Trophoblast cell (in vitro differentiated cells and primary cell): ENCODE results near the gene PRPS2.

Experiments
- DNase-seq, 2 donors: peaks; one replicate each; pipeline ENCODE4 v3.0.0-alpha.2; 2016
- H2AFZ ChIP-seq: 2 replicates; pipeline ENCODE4 v1.6.1; 2013; ENCODE audit warnings: low read length, moderate library complexity, mild to moderate bottlenecking; ENCODE audit not compliant: insufficient read depth, poor library complexity
- H2AK5ac ChIP-seq: 2 replicates; pipeline ENCODE4 v1.6.1; 2013; ENCODE audit warnings: mild to moderate bottlenecking, low read length
- H2BK120ac ChIP-seq: 2 replicates; pipeline ENCODE4 v1.6.1; 2013; ENCODE audit warnings: low read length, mild to moderate bottlenecking, moderate library complexity; ENCODE audit not compliant: insufficient read depth, poor library complexity
- H2BK12ac ChIP-seq: 2 replicates; pipeline ENCODE4 v1.6.1; 2013; ENCODE audit warnings: mild to moderate bottlenecking, low read length, moderate library complexity
- H2BK5ac ChIP-seq: 2 replicates; pipeline ENCODE4 v1.6.1; 2013; ENCODE audit warnings: low read length, low read depth, moderate library complexity, mild to moderate bottlenecking; ENCODE audit not compliant: poor library complexity
- H3K14ac ChIP-seq: 2 replicates; pipeline ENCODE4 v1.6.1; 2013; ENCODE audit warnings: mild to moderate bottlenecking, low read length
- H3K18ac ChIP-seq: 2 replicates; pipeline ENCODE4 v1.6.1; 2013; ENCODE audit warnings: mild to moderate bottlenecking, low read length
- H3K23ac ChIP-seq: 2 replicates; pipeline ENCODE4 v1.6.1; 2013; ENCODE audit warnings: low read length
- H3K27ac ChIP-seq: 2 replicates; pipeline ENCODE4 v1.5.1; 2013; ENCODE audit warnings: low read depth, mild to moderate bottlenecking, inconsistent platforms, low read length, moderate library complexity
- H3K27me3 ChIP-seq: 2 replicates; pipeline ENCODE4 v1.6.1; 2013; ENCODE audit warnings: inconsistent platforms, mild to moderate bottlenecking, low read length, moderate library complexity; ENCODE audit not compliant: insufficient read depth
- H3K36me3 ChIP-seq, 2 experiments: 1 replicate in 1 of 2; 2 replicates in 1 of 2; pipeline ENCODE4 v1.6.1; 2013; ENCODE audit warnings: low read length in 2 of 2, mild to moderate bottlenecking in 2 of 2, moderate library complexity in 1 of 2; ENCODE audit not compliant: insufficient read depth in 2 of 2, control insufficient read depth in 1 of 2
- H3K4ac ChIP-seq: 2 replicates; pipeline ENCODE4 v1.6.1; 2013; ENCODE audit warnings: low read depth, mild to moderate bottlenecking, low read length, moderate library complexity
- H3K4me1 ChIP-seq, 2 experiments: 1 replicate in 1 of 2; 2 replicates in 1 of 2; pipeline ENCODE4 v1.6.1; 2013; ENCODE audit warnings: low read length in 2 of 2, mild to moderate bottlenecking in 2 of 2, moderate library complexity in 1 of 2; ENCODE audit not compliant: insufficient read depth in 2 of 2, control insufficient read depth in 1 of 2
- H3K4me2 ChIP-seq: 2 replicates; pipeline ENCODE4 v1.6.1; 2013; ENCODE audit warnings: inconsistent platforms, mild to moderate bottlenecking, low read length, moderate library complexity
- H3K4me3 ChIP-seq: 2 replicates; pipeline ENCODE4 v1.5.1; 2013; ENCODE audit warnings: mild to moderate bottlenecking, low read depth, low read length, inconsistent platforms
- H3K79me1 ChIP-seq: one replicate; pipeline ENCODE4 v1.6.1; 2013; ENCODE audit warnings: low read length
- H3K79me2 ChIP-seq: 2 replicates; pipeline ENCODE4 v1.6.1; 2013; ENCODE audit warnings: low read length, mild to moderate bottlenecking; ENCODE audit not compliant: control insufficient read depth, insufficient read depth, poor library complexity
- H3K9ac ChIP-seq: 2 replicates; pipeline ENCODE4 v1.6.1; 2013; ENCODE audit warnings: mild to moderate bottlenecking, low read length
- H3K9me3 ChIP-seq: 2 replicates; pipeline ENCODE4 v1.6.1; 2013; ENCODE audit warnings: low read depth, mild to moderate bottlenecking, control low read depth, inconsistent platforms, low read length; ENCODE audit not compliant: insufficient read depth
- H4K12ac ChIP-seq: 2 replicates; pipeline ENCODE4 v1.6.1; 2013; ENCODE audit warnings: low read depth, mild to moderate bottlenecking, low read length, moderate library complexity
- H4K8ac ChIP-seq: 2 replicates; pipeline ENCODE4 v1.6.1; 2013; ENCODE audit warnings: low read depth, mild to moderate bottlenecking, low read length, moderate library complexity
- H4K91ac ChIP-seq: one replicate; pipeline ENCODE4 v1.6.1; 2013; ENCODE audit warnings: low read depth, mild to moderate bottlenecking, low read length, moderate library complexity
- WGBS: extraction: QIAGEN DNeasy Blood & Tissue Kit; methylation state at CpG from one replicate; pipeline ENCODE4 v1.1.7; 2013; ENCODE audit warnings: missing lambda C conversion rate; ENCODE audit not compliant: insufficient read length, insufficient coverage; ENCODE audit errors: extremely low coverage; 5-methylcytosine and 5-hydroxymethylcytosine counted together

Gene PRPS2

DNA sequence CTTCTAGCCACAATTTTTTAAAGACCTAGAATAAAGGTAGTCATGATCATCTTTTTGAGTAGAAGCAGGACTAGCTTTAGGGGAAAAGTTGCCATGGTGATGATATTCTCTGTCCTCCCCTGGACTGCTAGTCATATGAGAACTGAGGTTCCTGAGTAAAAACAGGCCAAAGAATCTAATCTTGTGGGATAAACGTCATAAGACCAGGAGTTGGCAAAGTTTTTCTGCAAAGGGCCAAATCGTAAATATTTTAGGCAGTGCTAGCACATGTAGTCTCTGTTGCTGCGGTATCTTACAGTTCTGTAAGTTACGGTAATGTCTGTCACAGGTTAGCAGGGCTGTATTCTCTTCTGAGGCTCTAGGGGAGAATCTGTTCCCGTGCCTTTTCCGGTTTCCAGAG, 3.4 kb downstream of the PRPS2 start:
- no peak for DNase-seq
- H3K79me1 ChIP-seq: peaks cover 2% of the 10 kb centered on the region
- no peak overlapping the region for H3K4ac ChIP-seq
- no peak overlapping the region for H4K91ac ChIP-seq
- H2AK5ac ChIP-seq: no peak overlapping the region
- H3K27me3 ChIP-seq: no peaks in the 10 kb centered on the region
- no peak overlapping the region for H3K4me2 ChIP-seq
- no peak overlapping the region for H3K23ac ChIP-seq
- H3K36me3 ChIP-seq: no peaks in the 10 kb centered on the region
- H4K12ac ChIP-seq: no peak overlapping the region
- no peak overlapping the region for H2BK12ac ChIP-seq
- no peak overlapping the region for H3K4me3 ChIP-seq
- no peak overlapping the region for H3K18ac ChIP-seq
- H3K79me2 ChIP-seq: no peaks in the 10 kb centered on the region
- no CpG with 5 or more reads among the region's 6 CpGs for WGBS
- no peaks in the 10 kb centered on the region for H3K9me3 ChIP-seq
- no peak overlapping the region for H3K27ac ChIP-seq
- H3K9ac ChIP-seq: no peak overlapping the region
- H2AFZ ChIP-seq: no peak overlapping the region
- no peaks in the 10 kb centered on the region for H3K4me1 ChIP-seq
- H2BK120ac ChIP-seq: no peak overlapping the region
- H4K8ac ChIP-seq: no peak overlapping the region
- H2BK5ac ChIP-seq: no peak overlapping the region
- no peak overlapping the region for H3K14ac ChIP-seq

- Histone ChIP-seq H3K4me2 (no peak overlapping the region), H3K36me3 (peaks cover 0 to 2% of the 10 kb centered on the region in 2 experiments), H3K4me1 (no peaks in the 10 kb centered on the region), H3K14ac (no peak overlapping the region), H3K27me3 (no peaks in the 10 kb centered on the region), H4K8ac (no peak overlapping the region), H4K12ac (no peak overlapping the region), H3K27ac (no peak overlapping the region), H3K18ac (no peak overlapping the region), H2BK12ac (no peak overlapping the region), H4K91ac (no peak overlapping the region), H3K9ac (no peak overlapping the region), H2BK120ac (no peak overlapping the region), H2AFZ (no peak overlapping the region), H2AK5ac (no peak overlapping the region), H2BK5ac (no peak overlapping the region), H3K79me1 (no peaks in the 10 kb centered on the region), H3K4ac (no peak overlapping the region), H3K79me2 (no peaks in the 10 kb centered on the region), H3K4me3 (no peak overlapping the region), H3K23ac (no peak overlapping the region), H3K9me3 (no peaks in the 10 kb centered on the region)
- no peak for DNase-seq
- WGBS: no CpG with 5 or more reads among the region's 3 CpGs
Observed at GRCh38 chrX:12798601-12799000, 7.4 kb downstream of the PRPS2 start.

GRCh38 chrX:12799118-12799517, 7.9 kb downstream of the PRPS2 start:
- no peak overlapping the region for H4K8ac ChIP-seq
- H3K27ac ChIP-seq: no peak overlapping the region
- H3K4me2 ChIP-seq: no peak overlapping the region
- H2BK120ac ChIP-seq: no peak overlapping the region
- H3K9me3 ChIP-seq: no peaks in the 10 kb centered on the region
- no peaks in the 10 kb centered on the region for H3K4me1 ChIP-seq
- H3K23ac ChIP-seq: no peak overlapping the region
- no peak overlapping the region for H2AFZ ChIP-seq
- H3K18ac ChIP-seq: no peak overlapping the region
- H3K14ac ChIP-seq: no peak overlapping the region
- DNase-seq: no peak
- no peak overlapping the region for H2BK5ac ChIP-seq
- no CpG with 5 or more reads among the region's 13 CpGs for WGBS
- no peak overlapping the region for H4K91ac ChIP-seq
- no peak overlapping the region for H3K4me3 ChIP-seq
- H4K12ac ChIP-seq: no peak overlapping the region
- peaks cover 0 to 2% of the 10 kb centered on the region in 2 experiments for H3K36me3 ChIP-seq
- H3K27me3 ChIP-seq: no peaks in the 10 kb centered on the region
- H2BK12ac ChIP-seq: no peak overlapping the region
- H3K4ac ChIP-seq: no peak overlapping the region
- no peaks in the 10 kb centered on the region for H3K79me2 ChIP-seq
- no peak overlapping the region for H2AK5ac ChIP-seq
- no peaks in the 10 kb centered on the region for H3K79me1 ChIP-seq
- no peak overlapping the region for H3K9ac ChIP-seq

- no peak overlapping the region for H3K9ac ChIP-seq
- H3K79me2 ChIP-seq: no peaks in the 10 kb centered on the region
Observed at GRCh38 chrX:12802741-12803140, 11.5 kb downstream of the PRPS2 start.

More at GRCh38 chrX:12802741-12803140, 11.5 kb downstream of the PRPS2 start:
- no peaks in the 10 kb centered on the region for H3K4me1 ChIP-seq
- no peak overlapping the region for H2BK5ac ChIP-seq
- H2BK12ac ChIP-seq: no peak overlapping the region
- no peaks in the 10 kb centered on the region for H3K27me3 ChIP-seq
- no peak overlapping the region for H3K23ac ChIP-seq
- no peak overlapping the region for H3K18ac ChIP-seq
- H3K4me2 ChIP-seq: no peak overlapping the region
- no peak overlapping the region for H4K12ac ChIP-seq
- no peak overlapping the region for H4K91ac ChIP-seq
- no peak overlapping the region for H2AFZ ChIP-seq
- WGBS: no CpG with 5 or more reads among the region's 5 CpGs
- H2BK120ac ChIP-seq: no peak overlapping the region
- H2AK5ac ChIP-seq: no peak overlapping the region
- H4K8ac ChIP-seq: no peak overlapping the region
- peaks cover 0 to 2% of the 10 kb centered on the region in 2 experiments for H3K36me3 ChIP-seq
- H3K9me3 ChIP-seq: no peaks in the 10 kb centered on the region
- H3K14ac ChIP-seq: no peak overlapping the region
- no peaks in the 10 kb centered on the region for H3K79me1 ChIP-seq
- no peak for DNase-seq
- H3K27ac ChIP-seq: no peak overlapping the region
- H3K4me3 ChIP-seq: no peak overlapping the region
- H3K4ac ChIP-seq: no peak overlapping the region
